HG03045 (cell line): ENCODE measurements around the gene HOATZ.

ENCODE experiments used
- ATAC-seq: cut with Tn5 transposase; IDR thresholded peaks from one replicate; pipeline ENCODE4 v1.9.1; 2021; ENCODE audit warnings: mild to moderate bottlenecking, moderate library complexity; ENCODE audit not compliant: unreplicated experiment

The HOATZ gene

DNA sequence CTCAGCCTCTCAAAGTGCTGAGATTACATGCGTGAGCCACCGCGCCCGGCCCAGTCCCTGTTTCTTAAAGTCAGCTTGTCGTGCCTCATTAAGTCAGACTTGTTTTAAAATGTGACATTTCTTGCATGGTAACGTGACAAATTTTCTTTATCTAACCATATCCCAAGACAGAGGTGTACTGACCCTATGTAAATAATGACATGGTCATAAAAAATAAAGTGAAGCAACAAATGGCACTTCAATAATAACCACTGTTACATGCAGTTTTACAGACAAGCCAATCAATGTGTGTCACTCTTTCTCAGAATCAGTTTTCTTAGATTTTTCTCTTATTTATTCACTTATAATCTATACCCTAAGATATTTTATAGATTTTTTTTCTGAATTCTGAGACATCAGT lies 61.2 kb downstream of the HOATZ start:
- ATAC-seq: no peak

DNA sequence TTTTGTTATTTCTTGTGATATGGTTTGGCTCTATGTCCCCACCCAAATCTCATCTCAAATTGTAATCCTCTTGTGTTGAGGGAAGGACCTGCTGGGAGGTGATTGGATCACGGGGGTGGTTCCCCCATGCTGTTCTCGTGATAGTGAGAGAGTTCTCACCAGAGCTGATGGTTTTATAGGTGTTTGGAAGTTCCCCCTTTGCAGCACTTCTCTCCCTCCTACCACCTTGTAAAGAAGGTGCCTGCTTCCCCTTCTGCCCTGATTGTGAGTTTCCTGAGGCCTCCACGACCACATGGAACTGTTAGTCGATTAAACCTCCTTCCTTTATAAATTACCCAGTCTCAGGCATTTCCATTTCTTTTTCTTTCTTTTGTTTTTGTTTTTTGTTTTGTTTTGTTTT lies 63.2 kb downstream of the HOATZ start:
- no peak for ATAC-seq

DNA sequence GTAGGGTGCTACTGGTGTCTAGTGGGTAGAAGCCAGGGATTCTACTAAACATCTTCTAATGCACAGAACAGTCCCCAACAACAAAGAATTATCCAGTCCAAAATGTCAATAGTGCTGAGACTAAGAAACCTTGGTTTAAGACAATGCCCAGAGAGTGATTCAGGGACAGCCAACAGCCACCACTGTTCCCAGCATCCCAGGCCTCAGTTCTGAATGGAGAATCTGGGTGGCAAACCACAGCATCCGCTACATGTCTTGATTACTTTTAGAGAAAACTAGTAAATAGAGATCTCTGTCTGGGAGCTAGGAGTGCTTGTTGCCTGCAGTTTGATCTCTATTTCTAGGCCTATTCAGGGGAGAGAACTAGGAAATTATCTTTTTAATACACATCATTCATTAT lies 66.8 kb downstream of the HOATZ start:
- no peak for ATAC-seq

DNA sequence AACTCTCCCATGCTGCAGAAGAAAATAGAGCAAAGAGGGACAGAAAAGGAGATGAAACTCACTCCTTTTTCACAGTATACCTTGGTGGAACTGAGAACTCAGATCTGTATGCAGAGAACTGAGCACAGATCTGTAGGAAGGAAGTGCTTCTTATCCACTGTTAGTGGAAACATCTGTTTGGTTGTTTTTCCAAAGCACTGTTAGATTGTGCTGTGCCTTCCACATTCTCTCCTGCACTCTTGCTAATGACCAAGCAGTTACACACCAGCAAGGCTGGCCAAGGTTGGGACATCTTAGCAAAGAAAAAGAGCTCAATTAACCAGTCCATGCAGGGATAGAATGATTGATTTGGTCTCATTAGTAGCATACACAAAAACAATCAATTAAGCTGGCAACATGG lies 67.6 kb downstream of the HOATZ start:
- ATAC-seq: no peak

DNA sequence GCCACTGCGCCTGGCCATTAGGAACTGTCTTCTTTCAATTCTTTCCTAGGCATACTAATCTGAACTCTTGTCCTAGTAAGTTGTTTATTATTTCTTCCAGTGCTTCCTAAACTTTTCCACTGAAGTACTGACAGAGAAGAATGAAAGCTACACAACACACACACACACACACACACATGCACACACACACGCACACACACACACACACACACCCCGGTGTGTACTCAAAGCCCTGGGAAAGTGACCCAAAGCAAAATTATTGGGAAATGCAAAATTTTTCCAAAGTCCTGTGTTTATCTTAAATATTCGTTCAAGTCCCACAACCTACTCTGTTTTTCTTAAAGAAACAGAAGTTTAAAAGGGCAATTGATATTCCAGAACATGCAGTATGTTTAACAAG lies 68.3 kb downstream of the HOATZ start:
- ATAC-seq: no peak

DNA sequence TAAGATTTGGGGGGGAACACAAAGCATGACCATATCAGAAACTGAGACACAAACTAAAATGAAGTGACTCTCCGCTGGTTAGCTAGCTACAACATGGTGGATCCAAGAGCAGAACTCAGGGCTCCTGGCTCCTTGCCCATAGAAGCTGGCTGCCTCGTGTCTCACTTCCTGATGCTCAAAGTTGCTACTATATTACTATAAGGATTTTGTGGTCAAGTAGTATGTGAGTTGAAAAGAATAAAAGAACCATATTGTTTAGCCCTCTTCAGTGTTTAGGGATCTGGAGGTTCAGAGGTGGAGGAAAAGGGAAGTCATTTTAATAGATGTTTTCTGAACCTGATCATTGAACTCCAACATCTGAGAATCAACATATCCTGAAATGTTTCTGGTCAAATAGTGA lies 70.8 kb downstream of the HOATZ start:
- ATAC-seq: no peak

DNA sequence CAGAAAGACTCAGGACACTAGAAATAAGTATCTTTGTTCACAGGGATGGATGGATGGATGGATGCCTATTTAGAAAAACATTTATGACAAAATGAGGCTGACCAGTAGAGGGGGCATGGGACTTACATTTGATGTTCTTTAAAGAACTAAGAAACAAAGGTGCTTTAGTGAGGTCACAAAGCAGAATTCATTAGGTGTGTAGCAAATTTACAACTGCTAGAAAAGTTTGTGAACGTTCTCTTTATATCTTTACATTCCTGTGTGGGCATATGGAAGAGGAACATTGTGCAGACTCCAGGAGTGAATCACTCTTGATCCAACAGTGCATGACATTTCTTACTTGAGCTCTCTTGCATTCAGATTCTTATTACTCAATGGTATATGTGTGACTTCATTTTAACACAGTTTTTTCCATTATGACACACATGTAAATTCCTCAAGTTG lies 71.8 kb downstream of the HOATZ start:
- ATAC-seq: no peak
